Ramos (cell line): ENCODE results near the gene TEF.
"Not testable (repeated sequence)": the region's sequence is repeated elsewhere in the genome, so short reads cannot be mapped to it uniquely, and the experiment has no call there.

Experiments
- in situ Hi-C: fragments of 300-500 bp; cut with MboI; formaldehyde crosslinking; loops from one replicate; pipeline ENCODE4 v1.14.3; 2022; ENCODE audit warnings: low sequenced_read_pairs; ENCODE audit not compliant: unreplicated experiment

The TEF gene

GRCh38 chr22:41411021-41411851 is 29.5 kb downstream of the TEF start:
- in situ Hi-C loops = no loop called here

GRCh38 chr22:41415554-41415953 is 33.8 kb downstream of the TEF start:
- in situ Hi-C loops = no loop called here

GRCh38 chr22:41417622-41418390 is 36.1 kb downstream of the TEF start:
- in situ Hi-C loops = no loop called here

GRCh38 chr22:41418717-41419116 is 37.0 kb downstream of the TEF start:
- in situ Hi-C loops = no loop called here

GRCh38 chr22:41425660-41426365 is 44.1 kb downstream of the TEF start:
- in situ Hi-C loops = no loop called here

- in situ Hi-C loops = no loop called here
These were observed 47.6 kb downstream of the TEF start for GRCh38 chr22:41429232-41429950.

GRCh38 chr22:41429951-41430332 is 48.2 kb downstream of the TEF start:
- in situ Hi-C loops = no loop called here

GRCh38 chr22:41431656-41432055 is 49.9 kb downstream of the TEF start:
- in situ Hi-C loops = no loop called here

- in situ Hi-C loops = not testable (repeated sequence)
These were observed 51.7 kb downstream of the TEF start for GRCh38 chr22:41433480-41433879.

- in situ Hi-C loops = not testable (repeated sequence)
These were observed 52.7 kb downstream of the TEF start for GRCh38 chr22:41434361-41435003.

- in situ Hi-C loops = no loop called here
These were observed 53.8 kb downstream of the TEF start for GRCh38 chr22:41435560-41435959.

GRCh38 chr22:41436322-41437113 is 54.8 kb downstream of the TEF start:
- in situ Hi-C loops = no loop called here

- in situ Hi-C loops = no loop called here
These were observed 55.5 kb downstream of the TEF start for GRCh38 chr22:41437198-41437597.

GRCh38 chr22:41440511-41440910 is 58.8 kb downstream of the TEF start:
- in situ Hi-C loops = not testable (repeated sequence)

GRCh38 chr22:41442240-41442792 is 60.6 kb downstream of the TEF start:
- in situ Hi-C loops = no loop called here

GRCh38 chr22:41444360-41445128 is 62.8 kb downstream of the TEF start:
- in situ Hi-C loops = no loop called here

GRCh38 chr22:41445129-41446056 is 63.7 kb downstream of the TEF start:
- in situ Hi-C loops = no loop called here
